ENCODE measurements around the gene RPS4Y1.

DNA sequence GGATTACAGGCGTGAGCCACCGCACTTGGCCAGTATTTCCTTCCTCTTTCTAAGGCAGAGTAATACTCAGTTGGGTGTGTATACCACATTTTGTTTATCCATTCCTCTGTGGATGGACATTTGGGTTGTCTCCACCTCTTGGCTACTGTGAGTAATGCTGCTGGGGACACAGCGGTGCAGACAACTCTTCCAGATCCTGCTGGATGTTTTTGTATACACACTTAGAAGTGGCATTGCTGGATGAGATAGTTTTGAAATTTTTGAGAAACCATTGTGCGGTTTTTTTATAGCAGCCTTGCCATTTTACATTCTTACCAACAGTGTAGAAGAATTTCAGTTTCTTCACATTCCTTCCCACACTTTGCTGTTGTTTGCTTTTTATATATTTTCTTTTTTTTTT, 16.3 kb downstream of the RPS4Y1 start:
- TF ChIP-seq GATA3 (IDR thresholded peaks at IDR 0.05; ENCODE audit: low read depth, low read length) (no peak), GATA2 (IDR thresholded peaks at IDR 0.05; ENCODE audit: low read depth, low read length) (no peak)

All from SH-SY5Y (cell line).